Skeletal muscle satellite cell (primary cell): ENCODE data around the gene PSMB7.

Source experiments
- H3K27me3 ChIP-seq: 2 replicates; pipeline ENCODE4 v1.7.0; 2013; ENCODE audit warnings: low read length; ENCODE audit not compliant: control insufficient read depth, insufficient read depth
- H3K36me3 ChIP-seq: 2 replicates; pipeline ENCODE4 v1.7.0; 2013; ENCODE audit warnings: mild to moderate bottlenecking, control low read depth, low read length; ENCODE audit not compliant: insufficient read depth
- H3K4me1 ChIP-seq: 2 replicates; pipeline ENCODE4 v1.7.0; 2013; ENCODE audit warnings: low read length; ENCODE audit not compliant: control insufficient read depth, insufficient read depth
- H3K4me2 ChIP-seq: 2 replicates; pipeline ENCODE4 v1.7.0; 2013; ENCODE audit warnings: mild to moderate bottlenecking, low read length
- H3K4me3 ChIP-seq: 2 replicates; pipeline ENCODE4 v1.7.0; 2013; ENCODE audit warnings: low read length
- H3K9ac ChIP-seq: 2 replicates; pipeline ENCODE4 v1.7.0; 2013; ENCODE audit warnings: mild to moderate bottlenecking, low read depth, low read length, moderate library complexity
- H3K9me3 ChIP-seq: replicated peaks from 2 replicates; pipeline ENCODE4 v1.7.0; 2013; ENCODE audit warnings: mild to moderate bottlenecking, control low read depth, low read length

PSMB7 gene

GRCh38 chr9:124373851-124374250 is 41.4 kb downstream of the PSMB7 start:
- H3K4me2 ChIP-seq = no peak overlapping the region
- H3K4me1 ChIP-seq = peaks cover 16% of the 10 kb centered on the region
- H3K9ac ChIP-seq = no peak overlapping the region
- peaks cover 31% of the 10 kb centered on the region for H3K36me3 ChIP-seq
- H3K27me3 ChIP-seq = no peaks in the 10 kb centered on the region
- no peak overlapping the region for H3K4me3 ChIP-seq
- no peaks in the 10 kb centered on the region for H3K9me3 ChIP-seq

DNA sequence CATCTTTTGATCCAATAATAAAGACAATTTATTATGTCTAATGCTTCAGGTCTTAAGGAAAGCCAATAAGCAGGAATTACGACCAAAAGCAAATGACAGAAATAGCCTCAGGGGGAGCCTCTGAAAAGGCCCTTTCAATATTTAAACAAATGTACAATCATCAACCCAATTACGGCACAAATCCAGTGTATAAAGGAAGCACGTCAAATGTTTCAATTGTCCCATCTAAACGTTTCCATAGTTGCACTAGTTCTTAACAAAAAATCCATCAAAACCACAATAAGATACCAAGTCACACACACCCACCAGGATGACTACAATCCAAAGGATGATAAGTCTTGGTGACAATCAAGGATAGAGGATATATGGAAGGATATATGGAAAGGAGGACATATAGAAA is 41.9 kb downstream of the PSMB7 start:
- H3K4me2 ChIP-seq = no peak overlapping the region
- no peak overlapping the region for H3K9ac ChIP-seq
- no peak overlapping the region for H3K4me3 ChIP-seq
- peaks cover 16% of the 10 kb centered on the region for H3K4me1 ChIP-seq
- H3K27me3 ChIP-seq = no peaks in the 10 kb centered on the region
- H3K36me3 ChIP-seq = peaks cover 31% of the 10 kb centered on the region
- no peaks in the 10 kb centered on the region for H3K9me3 ChIP-seq

DNA sequence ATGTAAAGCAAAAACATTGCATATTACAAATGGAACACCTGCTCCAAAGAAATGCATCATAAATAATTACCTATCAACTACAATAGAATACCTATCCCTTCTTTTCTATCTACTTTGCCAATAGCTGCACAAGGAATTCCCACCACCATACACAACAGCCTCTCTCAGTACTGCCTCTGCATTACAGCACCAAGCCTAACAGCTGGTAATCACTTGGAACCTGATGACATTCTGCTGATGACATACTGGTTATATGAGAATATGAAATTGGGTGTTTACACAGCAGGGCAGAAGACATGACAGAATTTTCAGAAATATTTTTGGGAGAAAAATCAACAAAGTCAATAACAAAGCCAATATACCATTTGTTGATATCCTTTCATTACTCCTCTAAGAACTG is 43.2 kb downstream of the PSMB7 start:
- Histone ChIP-seq H3K9me3 (no peaks in the 10 kb centered on the region), H3K4me1 (peaks cover 19% of the 10 kb centered on the region), H3K4me3 (no peak overlapping the region), H3K9ac (no peak overlapping the region), H3K36me3 (peaks cover 25% of the 10 kb centered on the region), H3K4me2 (no peak overlapping the region), H3K27me3 (no peaks in the 10 kb centered on the region)

DNA sequence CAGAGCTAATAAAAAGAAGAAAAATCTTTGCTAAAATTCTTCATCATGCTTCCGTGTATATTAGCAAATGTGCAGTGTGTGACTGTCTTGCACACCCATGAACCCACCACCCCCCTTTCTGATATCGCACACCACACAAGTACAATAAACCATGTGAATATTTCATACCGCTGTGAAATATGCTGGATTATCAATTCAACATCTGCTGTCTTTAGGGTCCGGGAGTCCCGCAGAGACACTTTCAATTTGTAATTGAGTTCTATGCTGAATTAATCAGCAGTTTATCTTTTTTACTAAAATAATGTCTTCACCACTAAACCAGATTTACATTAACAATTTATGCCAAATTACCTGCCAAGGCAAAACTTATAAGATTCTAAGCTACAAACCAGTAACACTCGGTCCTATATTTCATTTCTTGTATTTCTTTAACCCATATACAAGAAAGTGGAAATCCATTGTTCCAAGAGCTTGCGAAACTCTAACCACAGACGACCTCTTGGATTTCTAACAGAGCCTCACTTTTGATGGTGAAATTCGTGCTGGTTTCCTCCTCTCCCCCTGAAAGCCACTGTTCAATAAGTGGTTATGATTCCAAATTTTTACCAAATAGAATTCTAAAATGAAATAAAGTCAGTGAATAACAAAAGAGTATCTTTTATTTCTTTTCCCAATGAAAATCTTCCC is 44.2 kb downstream of the PSMB7 start:
- H3K36me3 ChIP-seq = peaks cover 20% of the 10 kb centered on the region
- H3K4me2 ChIP-seq = no peak overlapping the region
- H3K4me1 ChIP-seq = peaks cover 27% of the 10 kb centered on the region
- no peaks in the 10 kb centered on the region for H3K9me3 ChIP-seq
- H3K27me3 ChIP-seq = no peaks in the 10 kb centered on the region
- H3K9ac ChIP-seq = no peak overlapping the region
- no peak overlapping the region for H3K4me3 ChIP-seq

DNA sequence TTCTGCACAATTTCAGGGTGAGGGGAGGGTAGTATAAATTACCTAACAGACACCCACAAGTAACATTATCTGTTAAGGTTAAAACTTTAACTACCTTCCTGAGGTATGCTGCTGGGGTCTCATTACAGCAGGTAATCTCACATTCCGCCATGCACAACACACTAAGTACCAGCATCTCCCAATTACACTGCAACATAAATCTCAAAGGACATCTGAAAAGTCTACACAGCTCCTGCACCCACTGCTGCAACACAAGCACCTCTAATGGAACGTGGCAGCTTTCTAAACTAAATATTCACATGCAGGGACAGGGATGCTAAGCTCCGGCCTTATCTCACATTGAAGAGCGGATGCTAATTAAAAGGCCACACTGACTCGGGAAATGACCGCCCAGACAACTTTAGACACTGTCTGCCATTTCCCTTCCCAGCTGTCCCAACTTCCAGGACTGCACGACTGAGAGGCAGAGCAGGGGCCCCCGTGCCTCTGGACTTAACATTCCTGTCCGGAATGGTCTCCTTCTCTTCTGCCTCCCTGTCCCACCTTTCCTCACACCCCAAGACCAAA is 45.9 kb downstream of the PSMB7 start:
- Histone ChIP-seq H3K9ac (no peak overlapping the region), H3K9me3 (no peaks in the 10 kb centered on the region), H3K4me1 (peaks cover 30% of the 10 kb centered on the region), H3K27me3 (no peaks in the 10 kb centered on the region), H3K4me2 (no peak overlapping the region), H3K36me3 (peaks cover 9% of the 10 kb centered on the region), H3K4me3 (no peak overlapping the region)

DNA sequence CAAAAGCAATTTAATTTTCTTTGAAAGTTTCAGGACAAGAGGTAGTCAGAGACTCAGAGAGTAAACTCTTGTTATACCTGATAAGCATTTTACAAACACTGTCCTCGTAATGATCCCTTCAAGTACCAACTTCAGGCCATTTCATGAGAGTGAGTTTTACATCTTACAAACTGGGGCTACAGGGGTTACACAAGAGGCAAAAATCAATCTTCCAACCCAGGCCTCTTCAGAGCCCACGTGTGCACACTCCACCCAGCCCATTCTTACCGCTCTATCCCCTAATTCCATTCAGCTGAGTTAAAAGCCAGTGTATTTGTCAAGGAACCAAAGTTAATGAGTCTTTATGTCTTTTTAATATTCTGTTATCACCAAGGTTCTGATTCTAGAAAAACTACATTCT is 46.5 kb downstream of the PSMB7 start:
- H3K9me3 ChIP-seq = no peaks in the 10 kb centered on the region
- no peak overlapping the region for H3K9ac ChIP-seq
- H3K4me2 ChIP-seq = no peak overlapping the region
- no peak overlapping the region for H3K4me3 ChIP-seq
- no peaks in the 10 kb centered on the region for H3K27me3 ChIP-seq
- peaks cover 8% of the 10 kb centered on the region for H3K36me3 ChIP-seq
- H3K4me1 ChIP-seq = peaks cover 30% of the 10 kb centered on the region

- peak overlapping the region; percentile 22 for H3K4me3 ChIP-seq
- peaks cover 25% of the 10 kb centered on the region for H3K4me1 ChIP-seq
- H3K9ac ChIP-seq = no peak overlapping the region
- H3K9me3 ChIP-seq = no peaks in the 10 kb centered on the region
- no peaks in the 10 kb centered on the region for H3K27me3 ChIP-seq
- H3K4me2 ChIP-seq = peak overlapping the region; percentile 45
- H3K36me3 ChIP-seq = peaks cover 5% of the 10 kb centered on the region
Measured at GRCh38 chr9:124366476-124367220, 48.6 kb downstream of the PSMB7 start.

- no peak overlapping the region for H3K9ac ChIP-seq
- no peaks in the 10 kb centered on the region for H3K9me3 ChIP-seq
- H3K4me3 ChIP-seq = no peak overlapping the region
- H3K4me1 ChIP-seq = peaks cover 17% of the 10 kb centered on the region
- no peak overlapping the region for H3K4me2 ChIP-seq
- no peaks in the 10 kb centered on the region for H3K27me3 ChIP-seq
- H3K36me3 ChIP-seq = peaks cover 6% of the 10 kb centered on the region
Measured at GRCh38 chr9:124365036-124365435, 50.2 kb downstream of the PSMB7 start.

- Histone ChIP-seq H3K4me2 (no peak overlapping the region), H3K9me3 (no peaks in the 10 kb centered on the region), H3K9ac (no peak overlapping the region), H3K27me3 (no peaks in the 10 kb centered on the region), H3K4me3 (no peak overlapping the region), H3K36me3 (peaks cover 12% of the 10 kb centered on the region), H3K4me1 (peaks cover 22% of the 10 kb centered on the region)
Measured at GRCh38 chr9:124364141-124364540, 51.1 kb downstream of the PSMB7 start.

DNA sequence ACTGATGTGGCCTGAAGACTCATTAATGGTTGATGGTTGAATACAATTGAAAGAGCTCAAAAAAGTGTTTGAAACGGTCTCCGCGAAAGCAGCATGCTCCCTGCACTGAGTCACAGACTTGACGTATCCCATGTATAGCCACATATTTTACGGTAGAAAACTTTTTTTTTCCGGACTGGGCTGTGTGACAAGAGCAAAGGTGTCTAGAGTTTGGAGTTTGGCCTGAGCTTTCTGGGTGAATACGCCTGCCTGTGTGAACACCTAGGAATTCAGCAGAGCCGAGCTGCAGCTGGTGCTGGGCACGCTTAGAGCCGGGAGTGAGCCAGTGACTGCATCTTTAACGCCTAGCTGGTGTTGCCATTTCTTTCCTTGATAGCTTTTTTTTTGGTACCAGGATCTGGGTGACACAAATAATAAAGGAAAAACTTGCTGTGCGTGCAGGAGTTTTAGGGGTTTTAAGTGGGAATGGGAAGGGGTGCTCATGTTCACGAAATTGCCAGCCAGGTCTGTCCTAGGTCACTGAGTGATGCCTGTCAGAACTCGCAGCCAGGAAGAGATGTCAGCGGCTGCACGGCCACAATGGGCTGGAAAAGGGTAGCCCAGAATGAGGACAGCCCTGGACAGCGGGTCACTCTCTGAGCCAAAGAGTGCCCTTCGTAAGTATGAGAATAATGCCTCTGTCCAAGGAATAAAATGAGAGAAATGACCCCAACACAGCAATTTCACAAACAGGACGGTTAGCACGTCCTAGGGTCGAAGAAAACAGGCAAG is 51.7 kb downstream of the PSMB7 start:
- H3K4me2 ChIP-seq = no peak overlapping the region
- H3K9ac ChIP-seq = no peak overlapping the region
- peaks cover 22% of the 10 kb centered on the region for H3K4me1 ChIP-seq
- H3K27me3 ChIP-seq = no peaks in the 10 kb centered on the region
- H3K36me3 ChIP-seq = peaks cover 12% of the 10 kb centered on the region
- H3K4me3 ChIP-seq = no peak overlapping the region
- no peaks in the 10 kb centered on the region for H3K9me3 ChIP-seq

DNA sequence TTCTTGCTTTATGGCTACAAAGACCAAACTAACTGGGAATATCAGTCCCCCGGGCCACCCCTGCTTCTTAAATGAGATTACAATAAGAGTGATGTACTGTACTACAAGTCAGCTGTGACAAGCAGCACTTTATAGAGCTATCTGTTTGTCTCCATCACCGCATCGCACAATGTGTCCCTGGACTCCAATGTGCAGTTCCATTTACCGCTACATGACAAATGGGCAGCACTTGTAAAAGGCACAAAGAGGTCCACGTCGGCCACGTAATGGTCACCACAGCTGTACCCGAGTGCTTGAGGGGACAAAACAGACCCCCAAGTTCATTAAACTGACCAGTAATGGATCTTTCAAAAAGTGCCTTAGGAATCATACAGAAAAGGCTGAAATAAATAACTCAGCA is 54.1 kb downstream of the PSMB7 start:
- no peak overlapping the region for H3K9ac ChIP-seq

More for the DNA sequence above, 54.1 kb downstream of the PSMB7 start:
- Histone ChIP-seq H3K27me3 (no peaks in the 10 kb centered on the region), H3K9me3 (no peaks in the 10 kb centered on the region), H3K4me3 (no peak overlapping the region), H3K36me3 (peaks cover 30% of the 10 kb centered on the region), H3K4me2 (no peak overlapping the region), H3K4me1 (peaks cover 17% of the 10 kb centered on the region)
